ENCODE data around the gene POT1. TPM values are rescaled to one million over a fixed set of nuclear protein-coding genes. Genes with fewer than 3 reads are reported as not detected.

The POT1 gene
- total and polyA plus RNA-seq, 2 of the 8 experiments (the other 6 are each of a cell fraction or from before 2014, with no cell fraction given) = 13.1 to 22.8 TPM

DNA sequence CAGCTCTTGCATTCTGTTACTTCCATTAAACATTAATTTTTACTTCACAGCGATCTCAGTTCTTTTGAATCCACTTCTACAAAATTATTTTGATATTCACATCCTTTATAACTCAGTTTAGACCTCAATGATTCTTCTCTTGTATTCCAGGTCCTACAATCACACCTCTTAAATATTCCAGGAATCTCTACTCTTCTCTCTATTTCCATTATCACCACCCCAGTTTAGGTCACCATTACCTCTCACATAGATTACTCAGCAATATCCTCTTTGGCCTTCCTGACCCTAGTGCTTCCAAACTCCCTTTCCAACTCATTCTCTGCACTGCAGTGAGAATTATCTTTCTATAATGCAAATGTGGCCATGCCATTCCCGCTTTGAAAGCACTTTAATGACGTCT, 136.9 kb downstream of the POT1 start:
- Histone ChIP-seq H4K91ac (replicated peaks; ENCODE audit: insufficient read length, low read length) (no peak overlapping the region), H3K36me3 (ENCODE audit: control insufficient read depth in 2 of 4, insufficient read depth in 4 of 4, low read length in 3 of 4) (no peaks in the 10 kb centered on the region), H3K9me3 (ENCODE audit: insufficient read depth in 2 of 2, low read depth in 1 of 2, low read length in 1 of 2) (no peaks in the 10 kb centered on the region), H3K27ac (ENCODE audit: low read depth, low read length) (no peak overlapping the region), H3K79me1 (ENCODE audit: low read depth, low read length) (no peaks in the 10 kb centered on the region), H3K4me2 (ENCODE audit: insufficient read depth in 1 of 2, low read depth in 2 of 2, low read length in 2 of 2) (no peak overlapping the region), H3K9ac (replicated peaks in 1 of 4; ENCODE audit: extremely low read depth in 1 of 4, low read depth in 3 of 4, low read length in 3 of 4) (no peak overlapping the region), H3K23ac (ENCODE audit: insufficient read length) (no peak overlapping the region), H3K18ac (ENCODE audit: extremely low read depth, low read length) (no peak overlapping the region), H3K56ac (replicated peaks; ENCODE audit: insufficient read length, low read depth, low read length) (no peak overlapping the region), H2BK20ac (ENCODE audit: low read length) (no peak overlapping the region), H4K8ac (ENCODE audit: extremely low read depth, insufficient read depth, low read length) (no peak overlapping the region), H3K23me2 (ENCODE audit: low read depth, low read length) (no peaks in the 10 kb centered on the region; the same call in 1 of the 2 replicates), H3K4me3 (ENCODE audit: extremely low read depth in 1 of 4, insufficient read depth in 2 of 4, low read depth in 3 of 4, low read length in 4 of 4) (no peak overlapping the region), H2AK5ac (ENCODE audit: low read depth, low read length) (no peak overlapping the region), H2BK12ac (ENCODE audit: low read depth, low read length) (no peak overlapping the region), H4K5ac (ENCODE audit: insufficient read length, low read depth, low read length) (no peak overlapping the region), H3K14ac (ENCODE audit: insufficient read length) (no peak overlapping the region), H4K20me1 (replicated peaks in 1 of 2; ENCODE audit: control insufficient read depth in 1 of 2, insufficient read depth in 2 of 2, low read length in 2 of 2) (no peaks in the 10 kb centered on the region), H3K4me1 (replicated peaks in 1 of 4; ENCODE audit: control insufficient read depth in 3 of 4, insufficient read depth in 4 of 4, low read length in 3 of 4) (no peaks in the 10 kb centered on the region), H2BK15ac (ENCODE audit: low read length) (no peak overlapping the region), H3K79me2 (ENCODE audit: control insufficient read depth in 1 of 2, insufficient read depth in 2 of 2, low read length in 2 of 2) (no peaks in the 10 kb centered on the region), H3K27me3 (replicated peaks in 1 of 4; ENCODE audit: control insufficient read depth in 3 of 4, extremely low read depth in 1 of 4, insufficient read depth in 3 of 4, low read length in 3 of 4) (no peaks in the 10 kb centered on the region), H2BK120ac (replicated peaks; ENCODE audit: low read depth, low read length) (no peak overlapping the region), H2AFZ (ENCODE audit: low read length) (no peak overlapping the region), H3K4ac (replicated peaks; ENCODE audit: insufficient read length, low read depth, low read length) (no peak overlapping the region), H2BK5ac (ENCODE audit: low read depth, low read length) (no peak overlapping the region)
- no peak for TF ChIP-seq TAF1 (IDR thresholded peaks at IDR 0.05; ENCODE audit: low read depth, low read length)
- TF ChIP-seq SIRT6 (IDR thresholded peaks at IDR 0.05; ENCODE audit: low read length) = no peak
- TF ChIP-seq TEAD4 (IDR thresholded peaks at IDR 0.05; ENCODE audit: low read depth, low read length) = no peak
- no peak for TF ChIP-seq POLR2A (IDR thresholded peaks at IDR 0.05; ENCODE audit: control extremely low read depth in 1 of 2, low read depth in 2 of 2, low read length in 2 of 2)
- no peak for TF ChIP-seq SP4 (IDR thresholded peaks at IDR 0.05; ENCODE audit: low read length)
- TF ChIP-seq CHD1 (IDR thresholded peaks at IDR 0.05; ENCODE audit: low read depth, low read length) = no peak
- no peak for TF ChIP-seq CBX8 (IDR thresholded peaks at IDR 0.05; ENCODE audit: borderline replicate concordance, low read depth, low read length)
- TF ChIP-seq EZH2 (IDR thresholded peaks at IDR 0.05; ENCODE audit: low read depth, low read length, severe bottlenecking) = no peak
- DNase-seq (ENCODE audit: low read depth in 1 of 2, low spot score in 2 of 2) (no peak), FAIRE-seq (no peak)
- POLR2A ChIA-PET (ENCODE audit: partially characterized antibody) = no interaction called here
- 82% methylated on average over 3 of the region's 3 CpGs; no CpG with 5 or more reads in 1 of the 2 experiments for WGBS, 2 experiments (ENCODE audit: extremely low coverage in 1 of 2, insufficient coverage in 1 of 2, insufficient read length in 1 of 2, insufficient replicate concordance in 2 of 2, low coverage in 1 of 2, low lambda C conversion rate in 2 of 2, missing lambda C conversion rate in 1 of 2)
- CTCF ChIA-PET (ENCODE audit: partially characterized antibody) = no interaction called here
